Thyroid gland (tissue), 4 donors: ENCODE measurements around the gene PAPLN. TPM values are rescaled to one million over a fixed set of nuclear protein-coding genes. Genes with fewer than 3 reads are reported as not detected.

ENCODE experiments used
- DNase-seq, 2 donors: peaks; one replicate each; pipeline ENCODE4 v3.0.0-alpha.2; 2019
- H3K27ac ChIP-seq, 3 donors: fragments of 200-600 bp; sonication (generic); 1 replicate in 2 of 3; 2 replicates in 1 of 3; pipeline ENCODE4 v1.5.1; 2016 to 2019; ENCODE audit warnings: mild to moderate bottlenecking in 1 of 3, moderate library complexity in 1 of 3
- H3K27me3 ChIP-seq: fragments of 200-600 bp; sonication (generic); one replicate; pipeline ENCODE4 v1.5.1; 2019
- H3K36me3 ChIP-seq, 2 donors: fragments of 200-600 bp; sonication (generic); one replicate each; pipeline ENCODE4 v1.5.1; 2016 to 2019
- H3K4me1 ChIP-seq, 2 donors: fragments of 200-600 bp; sonication (generic); one replicate each; pipeline ENCODE4 v1.5.1; 2017 to 2019
- H3K4me3 ChIP-seq, 3 donors: fragments of 200-600 bp; sonication (generic); replicated peaks in 1 of 3; 1 replicate in 2 of 3; 2 replicates in 1 of 3; pipeline ENCODE4 v1.5.1; 2016; ENCODE audit warnings: mild to moderate bottlenecking in 1 of 3
- H3K9me3 ChIP-seq: fragments of 200-600 bp; sonication (generic); one replicate; pipeline ENCODE4 v1.5.1; 2017
- POLR2A ChIP-seq, 2 donors: fragments of 450-650 bp; IDR thresholded peaks; one replicate each; pipeline ENCODE4 v1.6.1; 2017; ENCODE audit warnings: antibody characterized with exemption in 2 of 2, mild to moderate bottlenecking in 2 of 2, moderate library complexity in 1 of 2
- WGBS, 2 donors: methylation state at CpG; one replicate each; pipeline ENCODE4 v1.1.5; 2017; 5-methylcytosine and 5-hydroxymethylcytosine counted together
- intact Hi-C: fragments of 100-400 bp; cut with DNase I; formaldehyde crosslinking; loops from one replicate; pipeline ENCODE4 v1.15.1; 2023
- total RNA-seq, 4 donors: library from RNA; depleted of rRNA; stranded (reverse); fragments of >200 nt; gene quantifications; one replicate each; pipeline ENCODE4 v1.2.3, GENCODE V29; 2016
- TF ChIP-seq, protein P1 (sequence below), 6 experiments: fragments of 200-600 bp in 3 of 6; fragments of 450-650 bp in 3 of 6; sonication (generic) in 3 of 6; IDR thresholded peaks; one replicate each; pipeline ENCODE4 v1.5.1; 2016 to 2019; ENCODE audit warnings: antibody characterized with exemption in 6 of 6, mild to moderate bottlenecking in 2 of 6, inconsistent platforms in 1 of 6, moderate library complexity in 1 of 6

PAPLN gene
- total RNA-seq, 4 donors from 2014 or later: 23.2 to 82.8 (median 48.4) TPM

DNA sequence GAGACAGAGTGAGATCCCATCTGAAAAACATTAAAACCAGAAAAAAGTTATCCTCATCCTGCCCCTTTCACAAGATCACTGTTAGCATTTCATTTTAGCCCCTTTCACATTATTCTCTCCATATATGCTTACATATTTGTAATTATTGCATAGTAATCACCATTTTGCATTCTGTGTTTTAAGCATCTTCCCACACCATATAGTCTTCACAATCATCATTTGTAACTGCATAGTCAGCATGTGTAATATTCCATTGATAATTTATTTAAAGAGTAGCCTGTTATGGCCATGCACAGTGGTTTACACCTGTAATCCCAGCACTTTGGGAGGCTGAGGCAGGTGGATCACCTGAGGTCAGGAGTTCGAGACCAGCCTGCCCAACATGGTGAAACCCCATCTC, 11.8 kb downstream of the PAPLN start:
- intact Hi-C loops: no loop called here
- peak overlapping the region in 1 of 3 donors; percentile 12 for H3K27ac ChIP-seq
- TF ChIP-seq POLR2A (IDR thresholded peaks at IDR 0.05): no peak
- TF ChIP-seq, protein P1, sequence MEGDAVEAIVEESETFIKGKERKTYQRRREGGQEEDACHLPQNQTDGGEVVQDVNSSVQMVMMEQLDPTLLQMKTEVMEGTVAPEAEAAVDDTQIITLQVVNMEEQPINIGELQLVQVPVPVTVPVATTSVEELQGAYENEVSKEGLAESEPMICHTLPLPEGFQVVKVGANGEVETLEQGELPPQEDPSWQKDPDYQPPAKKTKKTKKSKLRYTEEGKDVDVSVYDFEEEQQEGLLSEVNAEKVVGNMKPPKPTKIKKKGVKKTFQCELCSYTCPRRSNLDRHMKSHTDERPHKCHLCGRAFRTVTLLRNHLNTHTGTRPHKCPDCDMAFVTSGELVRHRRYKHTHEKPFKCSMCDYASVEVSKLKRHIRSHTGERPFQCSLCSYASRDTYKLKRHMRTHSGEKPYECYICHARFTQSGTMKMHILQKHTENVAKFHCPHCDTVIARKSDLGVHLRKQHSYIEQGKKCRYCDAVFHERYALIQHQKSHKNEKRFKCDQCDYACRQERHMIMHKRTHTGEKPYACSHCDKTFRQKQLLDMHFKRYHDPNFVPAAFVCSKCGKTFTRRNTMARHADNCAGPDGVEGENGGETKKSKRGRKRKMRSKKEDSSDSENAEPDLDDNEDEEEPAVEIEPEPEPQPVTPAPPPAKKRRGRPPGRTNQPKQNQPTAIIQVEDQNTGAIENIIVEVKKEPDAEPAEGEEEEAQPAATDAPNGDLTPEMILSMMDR (IDR thresholded peaks at IDR 0.05): no peak
- H3K27me3 ChIP-seq: no peaks in the 10 kb centered on the region
- WGBS, 2 donors: 100% methylated on average over 1 of the region's 1 CpG
- DNase-seq: no peak
- H3K4me1 ChIP-seq: peaks cover 4 to 19% of the 10 kb centered on the region in 2 donors
- H3K4me3 ChIP-seq: no peak overlapping the region
- no peaks in the 10 kb centered on the region for H3K9me3 ChIP-seq
- H3K36me3 ChIP-seq: peaks cover 0 to 4% of the 10 kb centered on the region in 2 donors

DNA sequence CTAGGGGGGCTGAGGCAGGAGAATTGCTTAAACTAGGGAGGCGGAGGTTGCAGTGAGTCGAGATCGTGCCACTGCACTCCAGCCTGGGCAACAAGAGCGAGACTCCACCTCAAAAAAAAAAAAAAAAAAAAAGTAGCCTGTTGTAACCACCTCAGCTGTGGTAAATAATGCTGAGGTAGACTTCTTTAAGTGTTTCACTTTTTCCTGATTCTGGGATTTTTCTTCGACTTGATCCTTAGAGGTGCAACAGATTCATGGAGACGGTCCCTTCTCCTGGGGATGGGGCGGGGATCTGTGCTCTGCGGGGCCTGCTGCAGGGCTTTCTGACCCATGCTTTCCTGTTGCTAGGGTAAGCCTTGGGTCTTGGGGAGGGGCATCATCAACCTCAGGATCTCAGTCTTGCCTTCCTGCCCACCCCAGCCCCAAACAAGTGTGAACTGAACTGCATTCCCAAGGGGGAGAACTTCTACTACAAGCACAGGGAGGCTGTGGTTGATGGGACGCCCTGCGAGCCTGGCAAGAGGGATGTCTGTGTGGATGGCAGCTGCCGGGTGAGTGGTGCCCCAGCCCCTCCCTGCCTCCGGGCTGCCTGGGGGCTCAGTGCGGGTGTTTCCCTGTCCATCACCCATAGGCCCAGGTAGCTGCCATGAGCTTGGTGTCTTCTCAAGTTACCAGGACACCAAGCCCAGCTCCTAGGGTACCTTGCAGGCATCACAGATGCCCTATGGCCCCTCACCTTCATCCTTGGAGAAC, 12.4 kb downstream of the PAPLN start:
- no peak for DNase-seq
- no peaks in the 10 kb centered on the region for H3K27me3 ChIP-seq
- H3K9me3 ChIP-seq: no peaks in the 10 kb centered on the region
- H3K4me3 ChIP-seq: no peak overlapping the region
- H3K36me3 ChIP-seq: peaks cover 0 to 4% of the 10 kb centered on the region in 2 donors
- no peak overlapping the region for H3K27ac ChIP-seq
- H3K4me1 ChIP-seq: peaks cover 4 to 19% of the 10 kb centered on the region in 2 donors
- intact Hi-C loops: no loop called here
- WGBS, 2 donors: 90 to 95% methylated on average over 8 to 12 of the region's 13 CpGs
- no peak for TF ChIP-seq POLR2A (IDR thresholded peaks at IDR 0.05)
- TF ChIP-seq, protein P1 (IDR thresholded peaks at IDR 0.05): no peak

DNA sequence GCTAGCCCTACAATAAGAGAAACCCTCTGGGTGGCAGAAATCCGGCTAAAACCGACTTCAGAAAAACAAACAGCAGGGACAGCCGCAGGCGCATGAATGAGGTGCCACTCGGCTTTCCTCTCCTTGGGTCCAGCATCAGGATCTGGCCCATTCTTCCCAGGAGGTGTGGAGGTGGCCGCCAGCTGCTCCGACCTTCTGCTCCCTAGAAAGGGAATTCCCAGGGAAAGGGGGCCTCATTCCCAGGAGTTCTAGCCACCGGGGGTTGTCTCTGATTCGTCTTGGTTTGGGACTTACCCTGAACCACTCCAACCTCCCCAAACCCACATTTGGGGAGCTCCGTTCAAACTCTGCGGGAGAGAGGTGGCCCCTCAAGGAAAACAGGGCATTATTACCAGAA, 13.0 kb downstream of the PAPLN start:
- intact Hi-C loops: no loop called here
- WGBS, 2 donors: 89 to 92% methylated on average over 11 of the region's 11 CpGs
- no peak for TF ChIP-seq POLR2A (IDR thresholded peaks at IDR 0.05)
- TF ChIP-seq, protein P1 (IDR thresholded peaks at IDR 0.05): no peak

DNA sequence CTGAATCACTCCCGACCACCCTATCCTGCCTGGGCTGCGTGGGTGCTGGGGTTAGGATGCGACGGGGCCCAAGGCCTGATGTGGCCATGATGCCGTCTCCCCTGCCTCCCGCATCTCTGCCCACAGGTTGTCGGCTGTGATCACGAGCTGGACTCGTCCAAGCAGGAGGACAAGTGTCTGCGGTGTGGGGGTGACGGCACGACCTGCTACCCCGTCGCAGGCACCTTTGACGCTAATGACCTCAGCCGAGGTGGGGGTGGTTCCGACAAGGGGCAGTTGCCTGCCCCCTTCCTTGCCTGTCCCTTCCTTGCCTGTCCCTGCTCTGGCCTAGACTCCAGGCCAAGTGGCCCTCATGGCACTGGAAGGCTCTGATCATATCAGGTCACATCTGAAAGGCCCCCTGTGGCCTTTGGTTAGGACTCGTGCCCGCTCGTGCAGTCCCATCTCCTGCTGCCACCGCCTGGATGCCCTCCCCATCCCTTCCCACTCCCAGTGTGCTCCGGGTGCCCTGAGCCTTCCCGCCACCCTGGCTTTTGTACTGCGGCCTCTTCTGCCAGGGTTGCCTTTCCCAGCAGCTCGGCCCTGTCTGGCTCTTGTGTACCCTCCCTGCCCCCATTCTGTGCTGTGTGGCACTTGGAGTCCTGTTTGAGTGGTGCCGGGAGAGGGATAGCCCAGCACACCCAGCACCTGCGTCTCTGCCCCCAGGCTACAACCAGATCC, 13.6 kb downstream of the PAPLN start:
- intact Hi-C loops: no loop called here
- peaks cover 0 to 11% of the 10 kb centered on the region in 2 donors for H3K4me1 ChIP-seq
- no peak for DNase-seq
- no peak overlapping the region for H3K4me3 ChIP-seq
- TF ChIP-seq, protein P1 (IDR thresholded peaks at IDR 0.05): no peak
- no peak for TF ChIP-seq POLR2A (IDR thresholded peaks at IDR 0.05)
- H3K27me3 ChIP-seq: no peaks in the 10 kb centered on the region
- WGBS, 2 donors: 93 to 95% methylated on average over 27 of the region's 27 CpGs
- H3K36me3 ChIP-seq: peaks cover 0 to 4% of the 10 kb centered on the region in 2 donors
- no peak overlapping the region for H3K27ac ChIP-seq
- H3K9me3 ChIP-seq: no peaks in the 10 kb centered on the region

More for the DNA sequence above, 13.0 kb downstream of the PAPLN start:
- Histone ChIP-seq H3K27ac (no peak overlapping the region), H3K36me3 (peaks cover 0 to 4% of the 10 kb centered on the region in 2 donors), H3K27me3 (no peaks in the 10 kb centered on the region), H3K4me1 (peaks cover 3 to 17% of the 10 kb centered on the region in 2 donors), H3K4me3 (no peak overlapping the region), H3K9me3 (no peaks in the 10 kb centered on the region)
- DNase-seq: no peak
